WTC11 (cell line): Measurements from ENCODE around the gene ADAM22. TPM values are rescaled to one million over a fixed set of nuclear protein-coding genes. Genes with fewer than 3 reads are reported as not detected.

ENCODE experiments used
- ATAC-seq: fragments of 200-7000 bp; cut with Tn5 transposase; 2 replicates; pipeline ENCODE4 v1.10.0; 2021; ENCODE audit warnings: mild to moderate bottlenecking, moderate library complexity
- CTCF ChIA-PET: fragments of 300-600 bp; sonication (Branson Sonifier 250); formaldehyde crosslinking; loops from one replicate; lab custom pipeline; 2021; ENCODE audit warnings: antibody characterized with exemption; lab: Charles Lee
- POLR2A ChIA-PET: fragments of 350-600 bp; sonication (Branson Sonifier 250); formaldehyde crosslinking; loops from one replicate; lab custom pipeline; 2021; ENCODE audit warnings: antibody characterized with exemption; lab: Charles Lee
- DNase-seq: peaks from one replicate; pipeline ENCODE4 v3.0.0; 2021; ENCODE audit warnings: low spot score
- H3K27ac Mint-ChIP-seq: 2 replicates; pipeline ENCODE4 v1.8.0; 2021; ENCODE audit warnings: mixed read lengths
- H3K27me3 Mint-ChIP-seq: 2 replicates; pipeline ENCODE4 v1.8.0; 2021; ENCODE audit warnings: low read depth, mild to moderate bottlenecking, moderate library complexity, mixed read lengths
- H3K36me3 Mint-ChIP-seq: 2 replicates; pipeline ENCODE4 v1.8.0; 2021; ENCODE audit warnings: mixed read lengths
- H3K4me1 Mint-ChIP-seq: 2 replicates; pipeline ENCODE4 v1.8.0; 2022; ENCODE audit warnings: mixed read lengths
- H3K4me3 Mint-ChIP-seq: 2 replicates; pipeline ENCODE4 v1.8.0; 2021; ENCODE audit warnings: mild to moderate bottlenecking, moderate library complexity, mixed read lengths
- H3K9me3 Mint-ChIP-seq: 2 replicates; pipeline ENCODE4 v1.8.0; 2021; ENCODE audit warnings: mixed read lengths
- AFF4 ChIP-seq: sonication (generic); formaldehyde crosslinking; IDR thresholded peaks from 2 replicates; pipeline ENCODE4 v1.8.1; 2023; ENCODE audit warnings: mild to moderate bottlenecking, missing genetic modification reagents, borderline replicate concordance
- ATF3 ChIP-seq: sonication (generic); formaldehyde crosslinking; conservative IDR thresholded peaks from 2 replicates; pipeline ENCODE4 v1.8.1; 2022; ENCODE audit warnings: mild to moderate bottlenecking, missing genetic modification reagents
- ELF4 ChIP-seq: sonication (generic); formaldehyde crosslinking; IDR thresholded peaks from 2 replicates; pipeline ENCODE4 v1.8.1; 2022; ENCODE audit warnings: low read depth, mild to moderate bottlenecking, moderate library complexity, missing genetic modification reagents
- ESRRA ChIP-seq: sonication (generic); formaldehyde crosslinking; IDR thresholded peaks from 2 replicates; pipeline ENCODE4 v1.8.1; 2022; ENCODE audit warnings: mild to moderate bottlenecking, missing genetic modification reagents, borderline replicate concordance
- GABPB1 ChIP-seq: sonication (generic); formaldehyde crosslinking; IDR thresholded peaks from 2 replicates; pipeline ENCODE4 v1.8.1; 2023; ENCODE audit warnings: mild to moderate bottlenecking, missing genetic modification reagents
- MAX ChIP-seq: sonication (generic); formaldehyde crosslinking; IDR thresholded peaks from 2 replicates; pipeline ENCODE4 v1.8.0; 2022; ENCODE audit warnings: mild to moderate bottlenecking, missing genetic modification reagents
- NFATC4 ChIP-seq: fragments of 250-450 bp; sonication (Bioruptor Pico); IDR thresholded peaks from 2 replicates; pipeline ENCODE4 v1.9.0; 2021; ENCODE audit warnings: mild to moderate bottlenecking
- NFYB ChIP-seq: sonication (generic); formaldehyde crosslinking; conservative IDR thresholded peaks from 2 replicates; pipeline ENCODE4 v1.8.0; 2022; ENCODE audit warnings: low read depth, missing genetic modification reagents
- NR1H2 ChIP-seq: sonication (generic); formaldehyde crosslinking; IDR thresholded peaks from 2 replicates; pipeline ENCODE4 v1.9.0; 2021; ENCODE audit warnings: mild to moderate bottlenecking, moderate library complexity, missing genetic modification reagents
- NR2C2 ChIP-seq: sonication (generic); formaldehyde crosslinking; IDR thresholded peaks from 2 replicates; pipeline ENCODE4 v1.8.0; 2022; ENCODE audit warnings: mild to moderate bottlenecking, missing genetic modification reagents
- PRDM15 ChIP-seq: sonication (generic); formaldehyde crosslinking; IDR thresholded peaks from 2 replicates; pipeline ENCODE4 v1.8.0; 2022; ENCODE audit warnings: missing genetic modification reagents
- ZMAT4 ChIP-seq: fragments of 250-450 bp; sonication (Bioruptor Pico); IDR thresholded peaks from 2 replicates; pipeline ENCODE4 v1.9.0; 2021; ENCODE audit warnings: mild to moderate bottlenecking
- ZNF232 ChIP-seq: sonication (generic); formaldehyde crosslinking; IDR thresholded peaks from 2 replicates; pipeline ENCODE4 v1.8.0; 2022; ENCODE audit warnings: mild to moderate bottlenecking, missing genetic modification reagents
- ZNF532 ChIP-seq: fragments of 250-450 bp; sonication (Bioruptor Pico); IDR thresholded peaks from 2 replicates; pipeline ENCODE4 v1.9.0; 2021; ENCODE audit warnings: mild to moderate bottlenecking, borderline replicate concordance
- ZSCAN18 ChIP-seq: fragments of 250-450 bp; sonication (Bioruptor Pico); IDR thresholded peaks from 2 replicates; pipeline ENCODE4 v2.1.2; 2022; ENCODE audit warnings: mild to moderate bottlenecking, moderate library complexity
- total RNA-seq: library from RNA; stranded (reverse); gene quantifications from 3 replicates; pipeline ENCODE4 v1.2.3, GENCODE V29; 2021

The ADAM22 gene
- total RNA-seq, 1 experiment from 2014 or later, result 12.4 TPM

GRCh38 chr7:88020953-88021665, 87.1 kb downstream of the ADAM22 start (continued):
- TF ChIP-seq PRDM15, result no peak

- Mint-ChIP-seq H3K4me1 (no peaks in the 10 kb centered on the region), H3K4me3 (no peak overlapping the region), H3K36me3 (peaks cover 44% of the 10 kb centered on the region), H3K27me3 (no peaks in the 10 kb centered on the region), H3K9me3 (peaks cover 49% of the 10 kb centered on the region), H3K27ac (no peak overlapping the region)
- ATAC-seq (no peak), DNase-seq (no peak)
- ChIA-PET CTCF (no interaction called here), POLR2A (no interaction called here)
- no peak for TF ChIP-seq GABPB1 (CRISPR knock-in tag)
- TF ChIP-seq NR1H2 (CRISPR knock-in tag), result no peak
- no peak for TF ChIP-seq NFATC4
Measured at GRCh38 chr7:88027724-88028123, 93.7 kb downstream of the ADAM22 start.

- ChIA-PET CTCF (no interaction called here), POLR2A (no interaction called here)
- peaks cover 41% of the 10 kb centered on the region for H3K9me3 Mint-ChIP-seq
- DNase-seq (no peak), ATAC-seq (peak; percentile 39; the same call in 1 of the 2 replicates)
- no peaks in the 10 kb centered on the region for H3K4me1 Mint-ChIP-seq
- H3K36me3 Mint-ChIP-seq, result peaks cover 38% of the 10 kb centered on the region
- H3K4me3 Mint-ChIP-seq, result no peak overlapping the region
- H3K27ac Mint-ChIP-seq, result no peak overlapping the region
- no peaks in the 10 kb centered on the region for H3K27me3 Mint-ChIP-seq
- no peak for TF ChIP-seq ESRRA
- TF ChIP-seq ATF3 (CRISPR knock-in tag), result no peak
- TF ChIP-seq ZNF232 (CRISPR knock-in tag), result no peak
- no peak for TF ChIP-seq NFATC4
- TF ChIP-seq AFF4, result no peak
- no peak for TF ChIP-seq ZSCAN18 (CRISPR knock-in tag)
- no peak for TF ChIP-seq NR2C2 (CRISPR knock-in tag)
- no peak for TF ChIP-seq ZMAT4 (CRISPR knock-in tag)
- no peak for TF ChIP-seq MAX
- no peak for TF ChIP-seq ELF4 (CRISPR knock-in tag)
- TF ChIP-seq NFYB (CRISPR knock-in tag), result no peak
- no peak for TF ChIP-seq ZNF532
Measured at GRCh38 chr7:88034083-88034695, 100.1 kb downstream of the ADAM22 start.
